Measurements from ENCODE around the gene CDH4.

DNA sequence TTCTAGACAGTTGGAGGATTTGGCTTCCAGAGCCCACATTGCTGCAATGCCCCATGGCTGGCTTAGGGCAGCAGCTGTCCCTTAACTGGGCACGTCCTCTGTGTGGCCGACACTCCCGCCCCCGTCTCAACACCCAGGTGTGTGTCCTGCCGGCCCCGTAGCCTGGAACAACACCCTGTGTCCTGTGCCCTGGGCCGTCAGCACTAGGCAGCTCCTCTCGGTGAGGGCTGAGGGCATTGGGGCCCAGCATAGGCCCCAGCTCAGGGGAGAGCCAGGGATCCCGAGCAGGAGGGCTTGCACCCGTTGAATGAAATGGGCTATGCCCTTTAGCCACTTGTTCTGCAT lies 121.0 kb downstream of the CDH4 start:
- TF ChIP-seq, protein P1, sequence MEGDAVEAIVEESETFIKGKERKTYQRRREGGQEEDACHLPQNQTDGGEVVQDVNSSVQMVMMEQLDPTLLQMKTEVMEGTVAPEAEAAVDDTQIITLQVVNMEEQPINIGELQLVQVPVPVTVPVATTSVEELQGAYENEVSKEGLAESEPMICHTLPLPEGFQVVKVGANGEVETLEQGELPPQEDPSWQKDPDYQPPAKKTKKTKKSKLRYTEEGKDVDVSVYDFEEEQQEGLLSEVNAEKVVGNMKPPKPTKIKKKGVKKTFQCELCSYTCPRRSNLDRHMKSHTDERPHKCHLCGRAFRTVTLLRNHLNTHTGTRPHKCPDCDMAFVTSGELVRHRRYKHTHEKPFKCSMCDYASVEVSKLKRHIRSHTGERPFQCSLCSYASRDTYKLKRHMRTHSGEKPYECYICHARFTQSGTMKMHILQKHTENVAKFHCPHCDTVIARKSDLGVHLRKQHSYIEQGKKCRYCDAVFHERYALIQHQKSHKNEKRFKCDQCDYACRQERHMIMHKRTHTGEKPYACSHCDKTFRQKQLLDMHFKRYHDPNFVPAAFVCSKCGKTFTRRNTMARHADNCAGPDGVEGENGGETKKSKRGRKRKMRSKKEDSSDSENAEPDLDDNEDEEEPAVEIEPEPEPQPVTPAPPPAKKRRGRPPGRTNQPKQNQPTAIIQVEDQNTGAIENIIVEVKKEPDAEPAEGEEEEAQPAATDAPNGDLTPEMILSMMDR (conservative IDR thresholded peaks at IDR 0.05): no peak
- no peak for TF ChIP-seq ZFX (IDR thresholded peaks at IDR 0.05)

Measured in C4-2B (cell line).